ENCODE results near the gene GLCE. TPM values are rescaled to one million over a fixed set of nuclear protein-coding genes. Genes with fewer than 3 reads are reported as not detected.

The GLCE gene
- total and polyA plus RNA-seq, 4 experiments from 2014 or later, result 6.1 to 9.0 (median 7.2) TPM

GRCh38 chr15:69272891-69273290, 112.5 kb downstream of the GLCE start:
- POLR2A ChIA-PET (ENCODE audit: partially characterized antibody), result no interaction called here
- no peak overlapping the region for H3K4me3 ChIP-seq (ENCODE audit: low read length in 2 of 2)
- H3K27me3 ChIP-seq (ENCODE audit: insufficient read depth, low read length), result no peaks in the 10 kb centered on the region
- Mint-ChIP-seq H3K36me3 (peaks cover 0 to 3% of the 10 kb centered on the region in 2 donors), H3K27ac (no peak overlapping the region), H3K4me1 (no peaks in the 10 kb centered on the region), H3K4me3 (no peak overlapping the region), H3K27me3 (peaks cover 3% of the 10 kb centered on the region in 2 donors), H3K9me3 (peaks cover 0 to 2% (median 0%) of the 10 kb centered on the region in 8 donors)
- H3K27ac ChIP-seq (ENCODE audit: low read depth, low read length), result no peak overlapping the region
- H3K36me3 ChIP-seq (ENCODE audit: insufficient read depth, low read length), result no peaks in the 10 kb centered on the region
- H3K4me1 ChIP-seq (ENCODE audit: insufficient read depth, low read length), result no peaks in the 10 kb centered on the region
- CTCF ChIA-PET (ENCODE audit: partially characterized antibody), result no interaction called here
- no peak for DNase-seq
- intact Hi-C loops (cut with micrococcal nuclease), result no loop called here
- no peaks in the 10 kb centered on the region for H3K9me3 ChIP-seq (ENCODE audit: control insufficient read depth in 1 of 2, low read length in 2 of 2)

GRCh38 chr15:69275074-69275670, 114.7 kb downstream of the GLCE start:
- peaks cover 0 to 2% (median 0%) of the 10 kb centered on the region in 8 donors for H3K9me3 Mint-ChIP-seq
- H3K27me3 Mint-ChIP-seq, result peaks cover 3 to 4% of the 10 kb centered on the region in 2 donors
- no peaks in the 10 kb centered on the region for H3K36me3 Mint-ChIP-seq
- no peak overlapping the region for H3K4me3 Mint-ChIP-seq
- no peaks in the 10 kb centered on the region for H3K27me3 ChIP-seq (ENCODE audit: insufficient read depth, low read length)
- no peak overlapping the region for H3K27ac Mint-ChIP-seq
- no peak for DNase-seq
- POLR2A ChIA-PET (ENCODE audit: partially characterized antibody), result no interaction called here
- no peaks in the 10 kb centered on the region for H3K9me3 ChIP-seq (ENCODE audit: control insufficient read depth in 1 of 2, low read length in 2 of 2)
- no peak overlapping the region for H3K27ac ChIP-seq (ENCODE audit: low read depth, low read length)
- CTCF ChIA-PET (ENCODE audit: partially characterized antibody), result no interaction called here
- H3K4me1 Mint-ChIP-seq, result no peaks in the 10 kb centered on the region
- H3K4me1 ChIP-seq (ENCODE audit: insufficient read depth, low read length), result no peaks in the 10 kb centered on the region
- H3K36me3 ChIP-seq (ENCODE audit: insufficient read depth, low read length), result no peaks in the 10 kb centered on the region
- no peak overlapping the region for H3K4me3 ChIP-seq (ENCODE audit: low read length in 2 of 2)
- intact Hi-C loops (cut with micrococcal nuclease), result no loop called here

GRCh38 chr15:69275933-69276560, 115.6 kb downstream of the GLCE start:
- H3K4me1 Mint-ChIP-seq, result no peaks in the 10 kb centered on the region
- intact Hi-C loops (cut with micrococcal nuclease), result no loop called here
- no peak overlapping the region for H3K4me3 ChIP-seq (ENCODE audit: low read length in 2 of 2)
- POLR2A ChIA-PET (ENCODE audit: partially characterized antibody), result no interaction called here
- no peak overlapping the region for H3K4me3 Mint-ChIP-seq
- peaks cover 3 to 4% of the 10 kb centered on the region in 2 donors for H3K27me3 Mint-ChIP-seq
- no peaks in the 10 kb centered on the region for H3K9me3 ChIP-seq (ENCODE audit: control insufficient read depth in 1 of 2, low read length in 2 of 2)
- H3K27ac Mint-ChIP-seq, result no peak overlapping the region
- CTCF ChIA-PET (ENCODE audit: partially characterized antibody), result interaction anchor here (1.0 to 1.3 kb wide), 2 partner anchors 16 to 217 kb away, joined by 3 to 4 read pairs; no protein-coding TSS in a partner anchor
- H3K36me3 Mint-ChIP-seq, result no peaks in the 10 kb centered on the region
- DNase-seq, result no peak
- H3K36me3 ChIP-seq (ENCODE audit: insufficient read depth, low read length), result no peaks in the 10 kb centered on the region
- H3K27ac ChIP-seq (ENCODE audit: low read depth, low read length), result no peak overlapping the region
- peaks cover 0 to 2% (median 0%) of the 10 kb centered on the region in 8 donors for H3K9me3 Mint-ChIP-seq
- no peaks in the 10 kb centered on the region for H3K27me3 ChIP-seq (ENCODE audit: insufficient read depth, low read length)
- no peaks in the 10 kb centered on the region for H3K4me1 ChIP-seq (ENCODE audit: insufficient read depth, low read length)

GRCh38 chr15:69277316-69277715, 116.9 kb downstream of the GLCE start:
- H3K9me3 ChIP-seq (ENCODE audit: control insufficient read depth in 1 of 2, low read length in 2 of 2), result no peaks in the 10 kb centered on the region
- intact Hi-C loops (cut with micrococcal nuclease), result no loop called here
- Mint-ChIP-seq H3K36me3 (no peaks in the 10 kb centered on the region), H3K27ac (no peak overlapping the region), H3K9me3 (peaks cover 0 to 2% (median 0%) of the 10 kb centered on the region in 8 donors), H3K27me3 (peaks cover 3 to 4% of the 10 kb centered on the region in 2 donors), H3K4me1 (no peaks in the 10 kb centered on the region), H3K4me3 (no peak overlapping the region)
- no peaks in the 10 kb centered on the region for H3K36me3 ChIP-seq (ENCODE audit: insufficient read depth, low read length)
- H3K27ac ChIP-seq (ENCODE audit: low read depth, low read length), result no peak overlapping the region
- no peak for DNase-seq
- no peak overlapping the region for H3K4me3 ChIP-seq (ENCODE audit: low read length in 2 of 2)
- POLR2A ChIA-PET (ENCODE audit: partially characterized antibody), result no interaction called here
- CTCF ChIA-PET (ENCODE audit: partially characterized antibody), result interaction anchor here (1.0 to 1.3 kb wide), 2 partner anchors 177 to 218 kb away, joined by 3 read pairs; no protein-coding TSS in a partner anchor
- H3K4me1 ChIP-seq (ENCODE audit: insufficient read depth, low read length), result no peaks in the 10 kb centered on the region
- no peaks in the 10 kb centered on the region for H3K27me3 ChIP-seq (ENCODE audit: insufficient read depth, low read length)

- peaks cover 0 to 2% (median 0%) of the 10 kb centered on the region in 8 donors for H3K9me3 Mint-ChIP-seq
- CTCF ChIA-PET (ENCODE audit: partially characterized antibody), result no interaction called here
Measured at GRCh38 chr15:69279636-69280035, 119.2 kb downstream of the GLCE start.

GRCh38 chr15:69280783-69281182, 120.3 kb downstream of the GLCE start:
- H3K27me3 Mint-ChIP-seq, result peaks cover 0 to 4% of the 10 kb centered on the region in 2 donors
- DNase-seq, result no peak
- H3K4me3 Mint-ChIP-seq, result no peak overlapping the region
- Histone ChIP-seq H3K27ac (ENCODE audit: low read depth, low read length) (no peak overlapping the region), H3K9me3 (ENCODE audit: control insufficient read depth in 1 of 2, low read length in 2 of 2) (no peaks in the 10 kb centered on the region), H3K36me3 (ENCODE audit: insufficient read depth, low read length) (no peaks in the 10 kb centered on the region), H3K4me1 (ENCODE audit: insufficient read depth, low read length) (no peaks in the 10 kb centered on the region), H3K27me3 (ENCODE audit: insufficient read depth, low read length) (no peaks in the 10 kb centered on the region), H3K4me3 (ENCODE audit: low read length in 2 of 2) (no peak overlapping the region)
- CTCF ChIA-PET (ENCODE audit: partially characterized antibody), result no interaction called here
- peaks cover 0 to 2% (median 0%) of the 10 kb centered on the region in 8 donors for H3K9me3 Mint-ChIP-seq
- no peak overlapping the region for H3K27ac Mint-ChIP-seq
- intact Hi-C loops (cut with micrococcal nuclease), result no loop called here
- H3K4me1 Mint-ChIP-seq, result no peaks in the 10 kb centered on the region
- H3K36me3 Mint-ChIP-seq, result no peaks in the 10 kb centered on the region
- POLR2A ChIA-PET (ENCODE audit: partially characterized antibody), result no interaction called here

More at GRCh38 chr15:69279636-69280035, 119.2 kb downstream of the GLCE start:
- H3K27ac ChIP-seq (ENCODE audit: low read depth, low read length), result no peak overlapping the region
- no peak for DNase-seq
- no peak overlapping the region for H3K4me3 ChIP-seq (ENCODE audit: low read length in 2 of 2)
- H3K27me3 ChIP-seq (ENCODE audit: insufficient read depth, low read length), result no peaks in the 10 kb centered on the region
- intact Hi-C loops (cut with micrococcal nuclease), result no loop called here
- Mint-ChIP-seq H3K27me3 (peaks cover 3 to 4% of the 10 kb centered on the region in 2 donors), H3K4me3 (no peak overlapping the region), H3K4me1 (no peaks in the 10 kb centered on the region), H3K36me3 (no peaks in the 10 kb centered on the region), H3K27ac (no peak overlapping the region)
- H3K4me1 ChIP-seq (ENCODE audit: insufficient read depth, low read length), result no peaks in the 10 kb centered on the region
- H3K9me3 ChIP-seq (ENCODE audit: control insufficient read depth in 1 of 2, low read length in 2 of 2), result no peaks in the 10 kb centered on the region
- no peaks in the 10 kb centered on the region for H3K36me3 ChIP-seq (ENCODE audit: insufficient read depth, low read length)
- POLR2A ChIA-PET (ENCODE audit: partially characterized antibody), result no interaction called here

GRCh38 chr15:69282104-69282743, 121.8 kb downstream of the GLCE start:
- no peaks in the 10 kb centered on the region for H3K36me3 Mint-ChIP-seq
- ChIA-PET POLR2A (ENCODE audit: partially characterized antibody) (no interaction called here), CTCF (ENCODE audit: partially characterized antibody) (no interaction called here)
- H3K9me3 ChIP-seq (ENCODE audit: control insufficient read depth in 1 of 2, low read length in 2 of 2), result no peaks in the 10 kb centered on the region
- peaks cover 0 to 1% of the 10 kb centered on the region in 2 donors for H3K27me3 Mint-ChIP-seq
- H3K4me1 ChIP-seq (ENCODE audit: insufficient read depth, low read length), result no peaks in the 10 kb centered on the region
- no peak overlapping the region for H3K27ac Mint-ChIP-seq
- H3K4me3 Mint-ChIP-seq, result no peak overlapping the region
- no peaks in the 10 kb centered on the region for H3K4me1 Mint-ChIP-seq
- H3K9me3 Mint-ChIP-seq, result peaks cover 0 to under 1% (median 0%) of the 10 kb centered on the region in 8 donors
- no peak overlapping the region for H3K27ac ChIP-seq (ENCODE audit: low read depth, low read length)
- intact Hi-C loops (cut with micrococcal nuclease), result no loop called here
- H3K27me3 ChIP-seq (ENCODE audit: insufficient read depth, low read length), result no peaks in the 10 kb centered on the region
- no peak overlapping the region for H3K4me3 ChIP-seq (ENCODE audit: low read length in 2 of 2)
- no peak for DNase-seq
- no peaks in the 10 kb centered on the region for H3K36me3 ChIP-seq (ENCODE audit: insufficient read depth, low read length)
